ENCODE measurements around the gene TEX22. TPM values are rescaled to one million over a fixed set of nuclear protein-coding genes. Genes with fewer than 3 reads are reported as not detected.
A peak's percentile ranks its signal among the peaks of the same experiment; 100 is the strongest.

The TEX22 gene
- polyA plus RNA-seq, 3 donors: 0.52 to 2.2 (median 0.57) TPM

DNA sequence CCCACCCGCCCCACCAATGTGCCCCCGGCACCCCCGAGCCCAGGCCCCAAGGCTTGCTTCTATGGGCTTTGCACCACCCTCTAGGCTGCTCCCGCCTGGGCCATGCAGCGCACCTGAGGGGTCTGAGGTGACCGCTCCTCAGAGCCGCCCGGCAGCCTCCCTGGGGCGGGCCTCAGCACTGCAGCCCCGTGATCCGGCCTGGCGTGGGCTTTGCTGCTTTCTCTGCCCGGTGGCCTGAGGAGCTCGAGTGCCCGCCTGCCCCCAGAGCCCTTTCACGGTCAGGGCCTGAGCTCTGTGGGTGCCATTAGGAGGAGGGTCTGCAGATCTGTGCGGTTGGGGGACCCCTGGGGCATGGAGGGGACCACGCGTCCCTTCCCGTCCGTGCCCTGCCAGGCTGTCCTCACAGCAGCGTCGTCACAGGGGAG, 27.5 kb downstream of the TEX22 start:
- peaks cover 0 to 4% (median 0%) of the 10 kb centered on the region in 3 donors for H3K27me3 Mint-ChIP-seq (ENCODE audit: low read depth in 3 of 3)

GRCh38 chr14:105426416-105427130, 28.2 kb downstream of the TEX22 start:
- whole genome bisulfite sequencing (ENCODE audit: insufficient coverage): 98% methylated on average over 17 of the region's 21 CpGs

More for the DNA sequence above, 27.5 kb downstream of the TEX22 start:
- no peak overlapping the region for H2AFZ ChIP-seq (ENCODE audit: insufficient read depth, low read depth, low read length, poor library complexity, severe bottlenecking)
- no peak for TF ChIP-seq CTCF (IDR thresholded peaks at IDR 0.05)
- H4K20me1 ChIP-seq (ENCODE audit: insufficient read depth, low read length): peaks cover 74% of the 10 kb centered on the region
- peaks cover 75% of the 10 kb centered on the region for H3K79me2 ChIP-seq (ENCODE audit: insufficient read depth, low read length)
- peaks cover 0 to 4% (median 2%) of the 10 kb centered on the region in 7 donors for H3K9me3 Mint-ChIP-seq
- no peak overlapping the region for H3K9ac ChIP-seq (ENCODE audit: insufficient read depth, low read length, poor library complexity, severe bottlenecking)
- H3K4me3 Mint-ChIP-seq: no peak overlapping the region
- peaks cover 21 to 59% of the 10 kb centered on the region in 2 donors for H3K36me3 Mint-ChIP-seq
- intact Hi-C loops (cut with micrococcal nuclease): no loop called here
- H3K4me3 ChIP-seq (replicated peaks in 1 of 3; ENCODE audit: low read depth in 2 of 3, low read length in 3 of 3): no peak overlapping the region
- no peak overlapping the region for H3K27ac Mint-ChIP-seq
- peaks cover 0 to 5% of the 10 kb centered on the region in 2 donors for H3K9me3 ChIP-seq (replicated peaks in 1 of 2; ENCODE audit: control insufficient read depth in 1 of 2, insufficient read depth in 1 of 2, low read length in 2 of 2)
- H3K4me2 ChIP-seq (replicated peaks; ENCODE audit: extremely low read depth, low read length, poor library complexity, severe bottlenecking): no peak overlapping the region
- no peaks in the 10 kb centered on the region for H3K27me3 ChIP-seq (ENCODE audit: control insufficient read depth in 2 of 2, insufficient read depth in 2 of 2, low read length in 2 of 2)
- H3K4me1 Mint-ChIP-seq: peaks cover 21% of the 10 kb centered on the region
- 99% methylated on average over 14 of the region's 23 CpGs for WGBS (ENCODE audit: insufficient coverage)
- H3K36me3 ChIP-seq (replicated peaks in 1 of 2; ENCODE audit: control insufficient read depth in 1 of 2, insufficient read depth in 2 of 2, low read length in 2 of 2): peaks cover 8 to 30% of the 10 kb centered on the region in 2 donors
- no peak for DNase-seq
- peaks cover 14 to 20% of the 10 kb centered on the region in 2 donors for H3K4me1 ChIP-seq (ENCODE audit: control insufficient read depth in 1 of 2, insufficient read depth in 2 of 2, low read length in 2 of 2)
- no peak overlapping the region for H3K27ac ChIP-seq (ENCODE audit: low read depth in 1 of 2, low read length in 2 of 2)

More at GRCh38 chr14:105426416-105427130, 28.2 kb downstream of the TEX22 start:
- intact Hi-C loops (cut with micrococcal nuclease): no loop called here
- peaks cover 0 to 4% (median 2%) of the 10 kb centered on the region in 7 donors for H3K9me3 Mint-ChIP-seq
- no peak overlapping the region for H3K4me2 ChIP-seq (replicated peaks; ENCODE audit: extremely low read depth, low read length, poor library complexity, severe bottlenecking)
- H3K27me3 ChIP-seq (ENCODE audit: control insufficient read depth in 2 of 2, insufficient read depth in 2 of 2, low read length in 2 of 2): no peaks in the 10 kb centered on the region
- peaks cover 71% of the 10 kb centered on the region for H3K79me2 ChIP-seq (ENCODE audit: insufficient read depth, low read length)
- peaks cover 0 to 5% of the 10 kb centered on the region in 2 donors for H3K9me3 ChIP-seq (replicated peaks in 1 of 2; ENCODE audit: control insufficient read depth in 1 of 2, insufficient read depth in 1 of 2, low read length in 2 of 2)
- no peak overlapping the region for H2AFZ ChIP-seq (ENCODE audit: insufficient read depth, low read depth, low read length, poor library complexity, severe bottlenecking)
- DNase-seq: no peak
- peaks cover 8 to 30% of the 10 kb centered on the region in 2 donors for H3K36me3 ChIP-seq (replicated peaks in 1 of 2; ENCODE audit: control insufficient read depth in 1 of 2, insufficient read depth in 2 of 2, low read length in 2 of 2)
- peak overlapping the region in 1 of 7 donors; percentile 74 for H3K27ac Mint-ChIP-seq
- H3K27me3 Mint-ChIP-seq (ENCODE audit: low read depth in 3 of 3): peaks cover 0 to 4% (median 0%) of the 10 kb centered on the region in 3 donors
- TF ChIP-seq CTCF (IDR thresholded peaks at IDR 0.05): no peak
- H3K4me1 Mint-ChIP-seq: peaks cover 13% of the 10 kb centered on the region
- no peak overlapping the region for H3K4me3 Mint-ChIP-seq
- no peak overlapping the region for H3K27ac ChIP-seq (ENCODE audit: low read depth in 1 of 2, low read length in 2 of 2)
- no peak overlapping the region for H3K4me3 ChIP-seq (replicated peaks in 1 of 3; ENCODE audit: low read depth in 2 of 3, low read length in 3 of 3)
- peaks cover 7 to 12% of the 10 kb centered on the region in 2 donors for H3K4me1 ChIP-seq (ENCODE audit: control insufficient read depth in 1 of 2, insufficient read depth in 2 of 2, low read length in 2 of 2)
- H3K9ac ChIP-seq (ENCODE audit: insufficient read depth, low read length, poor library complexity, severe bottlenecking): no peak overlapping the region
- H3K36me3 Mint-ChIP-seq: peaks cover 21 to 64% of the 10 kb centered on the region in 2 donors
- peaks cover 75% of the 10 kb centered on the region for H4K20me1 ChIP-seq (ENCODE audit: insufficient read depth, low read length)
